K562 (cell line): ENCODE measurements around the gene MIDN. TPM values are rescaled to one million over a fixed set of nuclear protein-coding genes. Genes with fewer than 3 reads are reported as not detected.

ENCODE experiments used
- CREB3L1 ChIP-seq: fragments of 450-650 bp; IDR thresholded peaks from 2 replicates; pipeline ENCODE4 v1.6.1; 2014; ENCODE audit warnings: low read depth, mild to moderate bottlenecking, moderate library complexity, borderline replicate concordance
- CUX1 ChIP-seq: fragments of 200-800 bp; sonication (Bioruptor generic); IDR thresholded peaks from 2 replicates; pipeline ENCODE4 v1.6.1; 2016; ENCODE audit warnings: missing genetic modification characterization, missing compliant biosample characterization
- GABPB1 ChIP-seq: sonication (generic); formaldehyde crosslinking; IDR thresholded peaks from 2 replicates; pipeline ENCODE4 v1.8.0; 2022; ENCODE audit warnings: mild to moderate bottlenecking, missing genetic modification reagents
- GMEB1 ChIP-seq: fragments of 250-450 bp; sonication (Bioruptor Pico); IDR thresholded peaks from 2 replicates; pipeline ENCODE4 v1.4.0; 2020; ENCODE audit warnings: mild to moderate bottlenecking
- HNRNPL ChIP-seq: fragments of 200-400 bp; formaldehyde crosslinking; IDR thresholded peaks from 2 replicates; pipeline ENCODE4 v1.6.1; 2017; ENCODE audit warnings: low read depth, mild to moderate bottlenecking, low read length
- HNRNPLL ChIP-seq: fragments of 200-400 bp; formaldehyde crosslinking; IDR thresholded peaks from 2 replicates; pipeline ENCODE4 v1.6.1; 2017; ENCODE audit warnings: low read length, low read depth, mild to moderate bottlenecking; ENCODE audit not compliant: poor library complexity, severe bottlenecking
- NCOA2 ChIP-seq, 2 experiments: fragments of 450-650 bp; IDR thresholded peaks; 2 replicates each; pipeline ENCODE4 v1.6.1; 2018; ENCODE audit warnings: mild to moderate bottlenecking in 2 of 2, moderate library complexity in 1 of 2; ENCODE audit not compliant: partially characterized antibody in 2 of 2
- RB1 ChIP-seq: fragments of 450-650 bp; IDR thresholded peaks from 2 replicates; pipeline ENCODE4 v1.6.1; 2017; ENCODE audit warnings: low read depth, mild to moderate bottlenecking
- SNRNP70 ChIP-seq: fragments of 200-400 bp; formaldehyde crosslinking; optimal IDR thresholded peaks from 2 replicates; pipeline ENCODE3; 2017; ENCODE audit warnings: low read depth, low read length
- ZBTB43 ChIP-seq: sonication (generic); formaldehyde crosslinking; IDR thresholded peaks from 2 replicates; pipeline ENCODE4 v1.8.0; 2023; ENCODE audit warnings: mild to moderate bottlenecking, missing genetic modification reagents
- ZKSCAN1 ChIP-seq: fragments of 150-350 bp; IDR thresholded peaks from 2 replicates; pipeline ENCODE4 v1.6.1; 2016; ENCODE audit warnings: low read depth, low read length
- ZNF518B ChIP-seq: fragments of 250-450 bp; sonication (Bioruptor Pico); IDR thresholded peaks from 2 replicates; pipeline ENCODE4 v1.5.0; 2021; ENCODE audit warnings: mild to moderate bottlenecking, moderate library complexity
- polyA plus RNA-seq, 8 experiments: library from polyadenylated mRNA; depleted of rRNA in 4 of 8; stranded (reverse) in 5 of 8; unstranded in 3 of 8; fragments of >200 nt; fragmentation: Nextera tagmentation in 2 of 8; fragmentation: Illumina TruSeq in 1 of 8; extraction: Ambion mirVana in 2 of 8; extraction: Trizol in 1 of 8; gene quantifications; 2 replicates each; pipeline versions ENCODE4 v1.2.1 to v1.2.3, GENCODE V29; 2011 to 2014; ENCODE audit warnings: inconsistent platforms in 1 of 8, missing spikeins in 1 of 8
- total RNA-seq, 7 experiments: library from RNA; depleted of rRNA in 6 of 7; stranded (reverse); fragments of >200 nt in 6 of 7; fragmentation: Illumina TruSeq in 2 of 7; extraction: Trizol in 2 of 7; gene quantifications; 2 replicates each; pipeline versions ENCODE4 v1.2.1 to v1.2.3, GENCODE V29; 2011 to 2021; ENCODE audit warnings: low replicate concordance in 1 of 7

Gene MIDN
- total and polyA plus RNA-seq, 9 of the 15 experiments (the other 6 are each of a cell fraction or from before 2014, with no cell fraction given), result 0.17 to 120 (median 10.1) TPM

- TF ChIP-seq ZNF518B, result no peak
- TF ChIP-seq HNRNPLL, result peak; percentile 94
- no peak for TF ChIP-seq ZKSCAN1
- TF ChIP-seq NCOA2 (IDR thresholded peaks at IDR 0.05; ENCODE audit: partially characterized antibody in 2 of 2), result no peak
- no peak for TF ChIP-seq CUX1 (CRISPR knock-in tag)
- TF ChIP-seq CREB3L1, result peak; percentile 90
- TF ChIP-seq GMEB1, result peak; percentile 99
- peak; percentile 47; the same call in 1 of the 2 replicates for TF ChIP-seq HNRNPL
- TF ChIP-seq ZBTB43 (CRISPR knock-in tag), result no peak
- peak; percentile 71 for TF ChIP-seq GABPB1 (CRISPR knock-in tag)
- peak; percentile 78 for TF ChIP-seq RB1
- TF ChIP-seq SNRNP70, result no peak
Measured at GRCh38 chr19:1241417-1242095, 6.8 kb upstream of the MIDN start, which contains the start of gene ATP5F1D (continued).
